ENCODE results near the gene MS4A4E. TPM values are rescaled to one million over a fixed set of nuclear protein-coding genes. Genes with fewer than 3 reads are reported as not detected.
A peak's percentile ranks its signal among the peaks of the same experiment; 100 is the strongest.
"Not testable (repeated sequence)": the region's sequence is repeated elsewhere in the genome, so short reads cannot be mapped to it uniquely, and the experiment has no call there.

MS4A4E gene
- total and polyA plus RNA-seq, 3 experiments from 2014 or later, result not detected

GRCh38 chr11:60194511-60194910, 48.4 kb downstream of the MS4A4E start:
- no peak overlapping the region for H3K27ac Mint-ChIP-seq
- no peak for DNase-seq
- H3K4me1 ChIP-seq (ENCODE audit: insufficient read depth, low read length), result no peaks in the 10 kb centered on the region
- POLR2A ChIA-PET, result no interaction called here
- no peak overlapping the region for H3K4me3 Mint-ChIP-seq
- peak overlapping the region; percentile 9 for H3K27ac ChIP-seq (ENCODE audit: low read depth, low read length)
- H3K4me1 Mint-ChIP-seq, result peaks cover 0 to 4% (median 0%) of the 10 kb centered on the region in 3 donors
- CTCF ChIA-PET, result interaction anchor here (1.0 kb wide), 1 partner anchor 16 kb away, joined by 5 read pairs; no protein-coding TSS in a partner anchor
- H3K36me3 ChIP-seq (ENCODE audit: insufficient read depth, low read length), result no peaks in the 10 kb centered on the region
- no peaks in the 10 kb centered on the region for H3K27me3 ChIP-seq (ENCODE audit: insufficient read depth, low read length, poor library complexity, severe bottlenecking)
- H3K27me3 Mint-ChIP-seq, result peaks cover 3 to 28% of the 10 kb centered on the region in 2 donors
- H3K9me3 Mint-ChIP-seq, result peaks cover 0 to 9% (median 3%) of the 10 kb centered on the region in 5 donors
- no peak overlapping the region for H3K4me3 ChIP-seq (ENCODE audit: low read length)
- H3K9me3 ChIP-seq (ENCODE audit: low read length), result no peaks in the 10 kb centered on the region
- H3K36me3 Mint-ChIP-seq, result no peaks in the 10 kb centered on the region

- Mint-ChIP-seq H3K4me1 (peaks cover 0 to 4% (median 0%) of the 10 kb centered on the region in 3 donors), H3K36me3 (no peaks in the 10 kb centered on the region), H3K4me3 (no peak overlapping the region), H3K9me3 (peaks cover 0 to 9% (median 3%) of the 10 kb centered on the region in 5 donors), H3K27me3 (peaks cover 3 to 28% of the 10 kb centered on the region in 2 donors), H3K27ac (no peak overlapping the region)
- no peaks in the 10 kb centered on the region for H3K4me1 ChIP-seq (ENCODE audit: insufficient read depth, low read length)
- H3K27me3 ChIP-seq (ENCODE audit: insufficient read depth, low read length, poor library complexity, severe bottlenecking), result no peaks in the 10 kb centered on the region
- H3K27ac ChIP-seq (ENCODE audit: low read depth, low read length), result peak overlapping the region; percentile 60
- CTCF ChIA-PET, result interaction anchor here (1.1 kb wide), 1 partner anchor 439 kb away, joined by 3 read pairs; no protein-coding TSS in a partner anchor
- no peak overlapping the region for H3K4me3 ChIP-seq (ENCODE audit: low read length)
- POLR2A ChIA-PET, result no interaction called here
- H3K36me3 ChIP-seq (ENCODE audit: insufficient read depth, low read length), result no peaks in the 10 kb centered on the region
- no peaks in the 10 kb centered on the region for H3K9me3 ChIP-seq (ENCODE audit: low read length)
- peak in 4 of 5 donors; percentile 14 to 32 (median 26) for DNase-seq
Observed at GRCh38 chr11:60193687-60194433, 49.1 kb downstream of the MS4A4E start.

- H3K4me3 ChIP-seq (ENCODE audit: low read length); POLR2A ChIA-PET; H3K27me3 ChIP-seq (ENCODE audit: insufficient read depth, low read length, poor library complexity, severe bottlenecking); H3K27ac ChIP-seq (ENCODE audit: low read depth, low read length); DNase-seq; H3K36me3 Mint-ChIP-seq; H3K4me3 Mint-ChIP-seq; H3K9me3 Mint-ChIP-seq; H3K27ac Mint-ChIP-seq; H3K4me1 ChIP-seq (ENCODE audit: insufficient read depth, low read length); H3K4me1 Mint-ChIP-seq; H3K9me3 ChIP-seq (ENCODE audit: low read length); H3K36me3 ChIP-seq (ENCODE audit: insufficient read depth, low read length): not testable (repeated sequence)
- peaks cover 4 to 18% of the 10 kb centered on the region in 2 donors for H3K27me3 Mint-ChIP-seq
- CTCF ChIA-PET, result interaction anchor here (1.1 kb wide), 1 partner anchor 438 kb away, joined by 3 read pairs; no protein-coding TSS in a partner anchor
Observed at GRCh38 chr11:60192564-60192963, 50.4 kb downstream of the MS4A4E start.

GRCh38 chr11:60188481-60188880, 54.5 kb downstream of the MS4A4E start:
- H3K4me1 ChIP-seq (ENCODE audit: insufficient read depth, low read length); H3K9me3 ChIP-seq (ENCODE audit: low read length); CTCF ChIA-PET; H3K4me1 Mint-ChIP-seq; POLR2A ChIA-PET; H3K4me3 Mint-ChIP-seq; DNase-seq; H3K4me3 ChIP-seq (ENCODE audit: low read length); H3K27ac Mint-ChIP-seq; H3K27me3 ChIP-seq (ENCODE audit: insufficient read depth, low read length, poor library complexity, severe bottlenecking); H3K27ac ChIP-seq (ENCODE audit: low read depth, low read length); H3K36me3 ChIP-seq (ENCODE audit: insufficient read depth, low read length); H3K36me3 Mint-ChIP-seq: not testable (repeated sequence)
- Mint-ChIP-seq H3K27me3 (peaks cover 1 to 16% of the 10 kb centered on the region in 2 donors), H3K9me3 (peaks cover 3 to 10% (median 6%) of the 10 kb centered on the region in 5 donors)

- H3K36me3 ChIP-seq (ENCODE audit: insufficient read depth, low read length); H3K36me3 Mint-ChIP-seq; CTCF ChIA-PET; H3K4me1 ChIP-seq (ENCODE audit: insufficient read depth, low read length); H3K27ac Mint-ChIP-seq; H3K4me3 ChIP-seq (ENCODE audit: low read length); H3K27ac ChIP-seq (ENCODE audit: low read depth, low read length); H3K9me3 Mint-ChIP-seq; H3K4me3 Mint-ChIP-seq; H3K4me1 Mint-ChIP-seq; POLR2A ChIA-PET; DNase-seq; H3K9me3 ChIP-seq (ENCODE audit: low read length); H3K27me3 ChIP-seq (ENCODE audit: insufficient read depth, low read length, poor library complexity, severe bottlenecking): not testable (repeated sequence)
- H3K27me3 Mint-ChIP-seq, result peaks cover 5 to 17% of the 10 kb centered on the region in 2 donors
Observed at GRCh38 chr11:60186128-60186527, 56.8 kb downstream of the MS4A4E start.

GRCh38 chr11:60185512-60185827, 57.5 kb downstream of the MS4A4E start:
- POLR2A ChIA-PET; H3K9me3 Mint-ChIP-seq; H3K27me3 ChIP-seq (ENCODE audit: insufficient read depth, low read length, poor library complexity, severe bottlenecking); H3K36me3 Mint-ChIP-seq; H3K36me3 ChIP-seq (ENCODE audit: insufficient read depth, low read length); H3K9me3 ChIP-seq (ENCODE audit: low read length); H3K4me1 ChIP-seq (ENCODE audit: insufficient read depth, low read length); CTCF ChIA-PET; H3K4me1 Mint-ChIP-seq; H3K27ac Mint-ChIP-seq; H3K27ac ChIP-seq (ENCODE audit: low read depth, low read length); H3K4me3 Mint-ChIP-seq; DNase-seq; H3K4me3 ChIP-seq (ENCODE audit: low read length): not testable (repeated sequence)
- H3K27me3 Mint-ChIP-seq, result peaks cover 5 to 17% of the 10 kb centered on the region in 2 donors

GRCh38 chr11:60184824-60185511, 58.0 kb downstream of the MS4A4E start:
- no peaks in the 10 kb centered on the region for H3K36me3 ChIP-seq (ENCODE audit: insufficient read depth, low read length)
- H3K4me3 ChIP-seq (ENCODE audit: low read length), result no peak overlapping the region
- H3K27me3 ChIP-seq (ENCODE audit: insufficient read depth, low read length, poor library complexity, severe bottlenecking), result no peaks in the 10 kb centered on the region
- H3K4me1 ChIP-seq (ENCODE audit: insufficient read depth, low read length), result no peaks in the 10 kb centered on the region
- peaks cover 0 to 6% (median 6%) of the 10 kb centered on the region in 5 donors for H3K9me3 Mint-ChIP-seq
- no peak overlapping the region for H3K27ac ChIP-seq (ENCODE audit: low read depth, low read length)
- no peak for DNase-seq
- peaks cover 5 to 17% of the 10 kb centered on the region in 2 donors for H3K27me3 Mint-ChIP-seq
- POLR2A ChIA-PET, result no interaction called here
- no peaks in the 10 kb centered on the region for H3K36me3 Mint-ChIP-seq
- H3K4me1 Mint-ChIP-seq, result no peaks in the 10 kb centered on the region
- H3K9me3 ChIP-seq (ENCODE audit: low read length), result no peaks in the 10 kb centered on the region
- H3K27ac Mint-ChIP-seq, result peak overlapping the region in 1 of 8 donors; percentile 16
- no peak overlapping the region for H3K4me3 Mint-ChIP-seq
- CTCF ChIA-PET, result no interaction called here

- CTCF ChIA-PET, result no interaction called here
- Histone ChIP-seq H3K27me3 (ENCODE audit: insufficient read depth, low read length, poor library complexity, severe bottlenecking) (no peaks in the 10 kb centered on the region), H3K4me1 (ENCODE audit: insufficient read depth, low read length) (no peaks in the 10 kb centered on the region), H3K36me3 (ENCODE audit: insufficient read depth, low read length) (no peaks in the 10 kb centered on the region), H3K9me3 (ENCODE audit: low read length) (no peaks in the 10 kb centered on the region), H3K4me3 (ENCODE audit: low read length) (no peak overlapping the region), H3K27ac (ENCODE audit: low read depth, low read length) (no peak overlapping the region)
- Mint-ChIP-seq H3K27ac (no peak overlapping the region), H3K36me3 (no peaks in the 10 kb centered on the region), H3K4me3 (no peak overlapping the region), H3K4me1 (no peaks in the 10 kb centered on the region), H3K9me3 (peaks cover 0 to 6% (median 6%) of the 10 kb centered on the region in 5 donors), H3K27me3 (peaks cover 5 to 26% of the 10 kb centered on the region in 2 donors)
- POLR2A ChIA-PET, result no interaction called here
- DNase-seq, result no peak
Observed at GRCh38 chr11:60183591-60184205, 59.2 kb downstream of the MS4A4E start.

Measured in CD8-positive, alpha-beta memory T cell (primary cell).